Mesothelial cell of epicardium (in vitro differentiated cells): ENCODE data around the gene ATP8A1. TPM values are rescaled to one million over a fixed set of nuclear protein-coding genes. Genes with fewer than 3 reads are reported as not detected.

ENCODE experiments used
- DNase-seq, 2 experiments: peaks; one replicate each; pipeline ENCODE4 v3.0.0; 2021; ENCODE audit warnings: low spot score in 2 of 2; ENCODE audit not compliant: unreplicated experiment in 2 of 2
- H3K27ac Mint-ChIP-seq: 2 replicates; pipeline ENCODE4 v1.8.0; 2021; ENCODE audit warnings: mixed read lengths
- H3K27me3 Mint-ChIP-seq: 2 replicates; pipeline ENCODE4 v1.8.0; 2021; ENCODE audit warnings: low read depth, mixed read lengths
- H3K36me3 Mint-ChIP-seq: 2 replicates; pipeline ENCODE4 v1.8.0; 2021; ENCODE audit warnings: mixed read lengths
- H3K4me1 Mint-ChIP-seq: 2 replicates; pipeline ENCODE4 v1.8.0; 2021; ENCODE audit warnings: mixed read lengths
- H3K4me3 Mint-ChIP-seq: 2 replicates; pipeline ENCODE4 v1.8.0; 2021; ENCODE audit warnings: mild to moderate bottlenecking, moderate library complexity, mixed read lengths
- H3K9me3 Mint-ChIP-seq: 2 replicates; pipeline ENCODE4 v1.8.0; 2021; ENCODE audit warnings: mixed read lengths
- CTCF ChIP-seq: fragments of 200-600 bp; sonication (generic); IDR thresholded peaks from one replicate; pipeline ENCODE4 v1.5.0; 2021; ENCODE audit warnings: antibody characterized with exemption; ENCODE audit not compliant: unreplicated experiment
- total RNA-seq: library from RNA; stranded (reverse); gene quantifications from 3 replicates; pipeline ENCODE4 v1.2.1, GENCODE V29; 2021

The ATP8A1 gene
- total RNA-seq, 1 donor from 2014 or later: 15.7 TPM

GRCh38 chr4:42683393-42683792 lies 26.5 kb upstream of the ATP8A1 start:
- Mint-ChIP-seq H3K27ac (no peak overlapping the region), H3K36me3 (no peaks in the 10 kb centered on the region), H3K4me3 (no peak overlapping the region), H3K4me1 (no peaks in the 10 kb centered on the region), H3K27me3 (peaks cover 6% of the 10 kb centered on the region), H3K9me3 (no peaks in the 10 kb centered on the region)
- no peak for DNase-seq
- TF ChIP-seq CTCF: no peak

- no peak for TF ChIP-seq CTCF
- Mint-ChIP-seq H3K27me3 (no peaks in the 10 kb centered on the region), H3K36me3 (no peaks in the 10 kb centered on the region), H3K4me3 (no peak overlapping the region), H3K27ac (no peak overlapping the region), H3K9me3 (no peaks in the 10 kb centered on the region), H3K4me1 (peaks cover 6% of the 10 kb centered on the region)
- no peak for DNase-seq
Observed at GRCh38 chr4:42678512-42678911, 21.6 kb upstream of the ATP8A1 start.

GRCh38 chr4:42676066-42676951 lies 19.4 kb upstream of the ATP8A1 start:
- Mint-ChIP-seq H3K27ac (no peak overlapping the region), H3K27me3 (peaks cover 11% of the 10 kb centered on the region), H3K9me3 (no peaks in the 10 kb centered on the region), H3K36me3 (no peaks in the 10 kb centered on the region), H3K4me1 (peaks cover 16% of the 10 kb centered on the region), H3K4me3 (no peak overlapping the region)
- TF ChIP-seq CTCF: no peak
- no peak for DNase-seq

- no peak for TF ChIP-seq CTCF
- Mint-ChIP-seq H3K36me3 (no peaks in the 10 kb centered on the region), H3K27me3 (peaks cover 31% of the 10 kb centered on the region), H3K9me3 (no peaks in the 10 kb centered on the region), H3K4me3 (no peak overlapping the region), H3K4me1 (peaks cover 16% of the 10 kb centered on the region), H3K27ac (peak overlapping the region; percentile 5)
- no peak for DNase-seq
Observed at GRCh38 chr4:42673082-42673425, 16.1 kb upstream of the ATP8A1 start.

GRCh38 chr4:42672359-42673081 lies 15.6 kb upstream of the ATP8A1 start:
- Mint-ChIP-seq H3K9me3 (no peaks in the 10 kb centered on the region), H3K4me1 (peaks cover 16% of the 10 kb centered on the region), H3K4me3 (no peak overlapping the region), H3K36me3 (no peaks in the 10 kb centered on the region), H3K27me3 (peaks cover 33% of the 10 kb centered on the region), H3K27ac (peak overlapping the region; percentile 5)
- TF ChIP-seq CTCF: no peak
- no peak for DNase-seq
